CD4-positive, alpha-beta T cell (primary cell): Measurements from ENCODE around the gene TBR1. TPM values are rescaled to one million over a fixed set of nuclear protein-coding genes. Genes with fewer than 3 reads are reported as not detected.

Source experiments
- ATAC-seq: fragments of 200-7000 bp; cut with Tn5 transposase; one replicate; pipeline ENCODE4 v1.10.0; 2022; ENCODE audit warnings: mild to moderate bottlenecking; ENCODE audit not compliant: poor library complexity
- CTCF ChIA-PET: fragments of 350-600 bp; sonication (Branson Sonifier 250); formaldehyde crosslinking; loops from one replicate; lab custom pipeline; 2021; ENCODE audit warnings: antibody characterized with exemption, inconsistent platforms; lab: Charles Lee
- POLR2A ChIA-PET: fragments of 350-600 bp; sonication (Branson Sonifier 250); formaldehyde crosslinking; loops from one replicate; lab custom pipeline; 2021; ENCODE audit warnings: antibody characterized with exemption, inconsistent platforms; lab: Charles Lee
- DNase-seq, 14 experiments: peaks; one replicate each; pipeline ENCODE4 v3.0.0-alpha.2; 2013 to 2020; ENCODE audit warnings: mixed read lengths in 2 of 14
- H3K27ac ChIP-seq, 2 donors: one replicate each; pipeline versions ENCODE4 v1.5.1 to v1.7.0; 2013; ENCODE audit warnings: low read length in 2 of 2, low read depth in 1 of 2, mild to moderate bottlenecking in 1 of 2
- H3K27me3 ChIP-seq, 2 experiments: 1 replicate in 1 of 2; 2 replicates in 1 of 2; pipeline versions ENCODE4 v1.6.1 to v1.7.0; 2013; ENCODE audit warnings: low read length in 2 of 2, control low read depth in 1 of 2, mild to moderate bottlenecking in 1 of 2, moderate library complexity in 1 of 2; ENCODE audit not compliant: insufficient read depth in 2 of 2, control insufficient read depth in 1 of 2
- H3K36me3 ChIP-seq: one replicate; pipeline ENCODE4 v1.6.1; 2013; ENCODE audit warnings: low read length, control low read depth; ENCODE audit not compliant: insufficient read depth
- H3K4me1 ChIP-seq: one replicate; pipeline ENCODE4 v1.6.1; 2013; ENCODE audit warnings: low read length, control low read depth; ENCODE audit not compliant: insufficient read depth
- H3K4me3 ChIP-seq: one replicate; pipeline ENCODE4 v1.5.1; 2013; ENCODE audit warnings: mild to moderate bottlenecking, low read length, moderate library complexity
- H3K9me3 ChIP-seq, 2 experiments: 1 replicate in 1 of 2; 2 replicates in 1 of 2; pipeline versions ENCODE4 v1.6.1 to v1.7.0; 2013; ENCODE audit warnings: low read length in 2 of 2, mild to moderate bottlenecking in 2 of 2, control low read depth in 1 of 2, moderate library complexity in 1 of 2; ENCODE audit not compliant: control insufficient read depth in 1 of 2, insufficient read depth in 1 of 2
- H3K27ac Mint-ChIP-seq: one replicate; pipeline ENCODE4 v1.8.0; 2020; ENCODE audit warnings: mixed read lengths
- H3K27me3 Mint-ChIP-seq: one replicate; pipeline ENCODE4 v1.8.0; 2021; ENCODE audit warnings: mixed read lengths
- H3K36me3 Mint-ChIP-seq: one replicate; pipeline ENCODE4 v1.8.0; 2021; ENCODE audit warnings: low read depth, mixed read lengths
- H3K4me1 Mint-ChIP-seq: one replicate; pipeline ENCODE4 v1.8.0; 2021; ENCODE audit warnings: low read depth, mixed read lengths
- H3K4me3 Mint-ChIP-seq: one replicate; pipeline ENCODE4 v1.8.0; 2020; ENCODE audit warnings: mild to moderate bottlenecking, mixed read lengths
- H3K9me3 Mint-ChIP-seq: one replicate; pipeline ENCODE4 v1.8.0; 2020; ENCODE audit warnings: mixed read lengths
- intact Hi-C, 2 experiments: fragments of 100-400 bp; cut with DNase I in 1 of 2; cut with micrococcal nuclease in 1 of 2; formaldehyde crosslinking; loops; one replicate each; pipeline versions ENCODE4 v1.15.1 to v1.9.0; 2023 to 2025; cut with DNase I, micrococcal nuclease
- total RNA-seq, 174 experiments: library from RNA in 2 of 174; stranded (reverse) in 2 of 174; gene quantifications; one replicate each; pipeline ENCODE4 v1.2.3 and lab custom pipeline; 2021 to 2026
- TF ChIP-seq, protein P1 (sequence below): fragments of 200-600 bp; IDR thresholded peaks from one replicate; pipeline ENCODE4 v1.8.0; 2022; ENCODE audit warnings: antibody characterized with exemption, mild to moderate bottlenecking

Gene TBR1
- total RNA-seq, 2 experiments from 2014 or later = not detected

DNA sequence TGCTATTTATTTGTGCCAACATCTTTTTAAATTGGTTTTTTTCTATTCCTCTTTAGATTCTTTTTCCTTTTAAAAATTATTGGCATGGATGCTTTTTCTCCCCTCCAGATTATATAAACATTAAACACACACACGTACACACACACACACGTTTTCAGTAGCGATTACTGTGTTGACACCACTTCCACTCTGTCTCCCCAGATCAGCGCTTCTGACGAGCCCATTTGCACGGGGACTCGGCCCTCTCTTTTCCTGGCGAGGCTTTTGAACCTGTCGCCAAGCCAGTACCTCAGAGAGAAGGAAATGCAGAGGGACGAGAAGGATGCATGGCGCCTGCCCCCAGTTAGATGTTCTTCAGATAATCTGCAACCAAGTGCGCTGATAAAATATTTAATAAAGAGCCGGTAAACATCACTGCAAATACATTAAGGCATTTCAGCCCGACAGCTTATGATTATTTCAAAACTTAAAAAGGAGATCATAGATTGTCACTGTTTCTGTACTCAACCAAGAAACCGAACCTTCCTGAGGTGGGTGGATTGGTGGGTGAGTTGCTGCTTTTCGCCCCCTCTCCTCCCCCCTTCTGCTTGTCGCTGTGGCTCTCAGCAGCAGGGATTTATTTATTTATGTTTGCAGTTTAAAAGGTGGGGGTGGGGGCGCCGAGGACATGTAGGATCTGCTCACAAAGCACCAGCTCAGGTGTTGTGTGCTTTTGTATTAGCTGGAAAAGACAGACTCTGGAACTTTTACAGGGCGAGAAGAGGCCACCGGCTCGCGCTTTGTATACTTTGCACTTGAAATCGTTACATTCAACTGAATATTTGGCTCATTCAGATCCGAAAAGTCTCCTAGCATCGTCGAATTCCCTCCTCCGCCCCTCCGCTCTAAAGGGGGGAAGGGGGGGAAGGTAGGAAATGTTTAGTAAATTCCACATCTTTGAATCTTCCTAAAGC lies 787 bp upstream of the TBR1 start:
- ATAC-seq (peak; percentile 41), DNase-seq (peak in 3 of 14 experiments; percentile 13 to 26 (median 26))
- Histone ChIP-seq H3K27me3 (peaks cover 54 to 66% of the 10 kb centered on the region in 2 experiments), H3K4me1 (peaks cover 48% of the 10 kb centered on the region), H3K27ac (no peak overlapping the region), H3K9me3 (peaks cover 0 to 17% of the 10 kb centered on the region in 2 experiments), H3K4me3 (peak overlapping the region; percentile 27), H3K36me3 (no peaks in the 10 kb centered on the region)
- no peaks in the 10 kb centered on the region for H3K9me3 Mint-ChIP-seq
- peaks cover 7% of the 10 kb centered on the region for H3K36me3 Mint-ChIP-seq
- TF ChIP-seq, protein P1, sequence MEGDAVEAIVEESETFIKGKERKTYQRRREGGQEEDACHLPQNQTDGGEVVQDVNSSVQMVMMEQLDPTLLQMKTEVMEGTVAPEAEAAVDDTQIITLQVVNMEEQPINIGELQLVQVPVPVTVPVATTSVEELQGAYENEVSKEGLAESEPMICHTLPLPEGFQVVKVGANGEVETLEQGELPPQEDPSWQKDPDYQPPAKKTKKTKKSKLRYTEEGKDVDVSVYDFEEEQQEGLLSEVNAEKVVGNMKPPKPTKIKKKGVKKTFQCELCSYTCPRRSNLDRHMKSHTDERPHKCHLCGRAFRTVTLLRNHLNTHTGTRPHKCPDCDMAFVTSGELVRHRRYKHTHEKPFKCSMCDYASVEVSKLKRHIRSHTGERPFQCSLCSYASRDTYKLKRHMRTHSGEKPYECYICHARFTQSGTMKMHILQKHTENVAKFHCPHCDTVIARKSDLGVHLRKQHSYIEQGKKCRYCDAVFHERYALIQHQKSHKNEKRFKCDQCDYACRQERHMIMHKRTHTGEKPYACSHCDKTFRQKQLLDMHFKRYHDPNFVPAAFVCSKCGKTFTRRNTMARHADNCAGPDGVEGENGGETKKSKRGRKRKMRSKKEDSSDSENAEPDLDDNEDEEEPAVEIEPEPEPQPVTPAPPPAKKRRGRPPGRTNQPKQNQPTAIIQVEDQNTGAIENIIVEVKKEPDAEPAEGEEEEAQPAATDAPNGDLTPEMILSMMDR = no peak
- POLR2A ChIA-PET = interaction anchor here (1.5 kb wide), 1 partner anchor 10 kb away, joined by 6 read pairs; no protein-coding TSS in a partner anchor
- H3K4me1 Mint-ChIP-seq = peaks cover 52% of the 10 kb centered on the region
- H3K27ac Mint-ChIP-seq = no peak overlapping the region
- H3K27me3 Mint-ChIP-seq = peaks cover 68% of the 10 kb centered on the region
- intact Hi-C loops = loop anchor here in 1 of 2 experiments (5.0 kb wide), 1 partner anchor 278 kb away; no protein-coding TSS in a partner anchor
- CTCF ChIA-PET = interaction anchor here (0.6 kb wide), 1 partner anchor 105 kb away, joined by 4 read pairs; no protein-coding TSS in a partner anchor
- H3K4me3 Mint-ChIP-seq = peak overlapping the region; percentile 71

DNA sequence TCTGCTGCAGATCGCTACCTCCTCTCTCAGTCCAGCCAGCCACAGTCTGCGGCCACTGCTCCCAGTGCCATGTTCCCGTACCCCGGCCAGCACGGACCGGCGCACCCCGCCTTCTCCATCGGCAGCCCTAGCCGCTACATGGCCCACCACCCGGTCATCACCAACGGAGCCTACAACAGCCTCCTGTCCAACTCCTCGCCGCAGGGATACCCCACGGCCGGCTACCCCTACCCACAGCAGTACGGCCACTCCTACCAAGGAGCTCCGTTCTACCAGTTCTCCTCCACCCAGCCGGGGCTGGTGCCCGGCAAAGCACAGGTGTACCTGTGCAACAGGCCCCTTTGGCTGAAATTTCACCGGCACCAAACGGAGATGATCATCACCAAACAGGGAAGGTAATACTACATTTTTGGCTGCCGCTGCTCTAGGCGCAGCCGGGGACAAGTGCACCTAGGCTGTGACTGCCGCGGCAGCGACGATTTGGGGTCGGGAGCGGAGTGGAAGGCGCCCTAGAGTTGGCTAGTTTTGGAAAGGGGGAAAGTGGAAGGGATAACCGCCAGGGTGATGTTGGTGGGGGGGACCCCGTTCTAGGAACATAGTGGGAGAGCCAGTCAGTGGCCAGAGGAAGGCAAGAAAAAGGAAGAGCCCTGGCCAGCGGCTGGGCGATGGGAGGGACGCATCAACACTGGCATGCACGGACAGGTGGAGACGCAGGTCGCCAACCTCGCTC lies 776 bp downstream of the TBR1 start:
- H3K9me3 Mint-ChIP-seq = no peaks in the 10 kb centered on the region
- H3K27ac ChIP-seq = no peak overlapping the region
- peaks cover 48% of the 10 kb centered on the region for H3K4me1 ChIP-seq
- no peak overlapping the region for H3K27ac Mint-ChIP-seq
- peak in 3 of 14 experiments; percentile 4 to 12 (median 8) for DNase-seq
- H3K36me3 Mint-ChIP-seq = no peaks in the 10 kb centered on the region
- ChIA-PET CTCF (no interaction called here), POLR2A (interaction anchor here (1.5 kb wide), 1 partner anchor 8 kb away, joined by 6 read pairs; no protein-coding TSS in a partner anchor)
- peak overlapping the region; percentile 71 for H3K4me3 Mint-ChIP-seq
- H3K4me1 Mint-ChIP-seq = peaks cover 52% of the 10 kb centered on the region
- TF ChIP-seq, protein P1 = no peak
- H3K27me3 Mint-ChIP-seq = peaks cover 83% of the 10 kb centered on the region
- no peak overlapping the region for H3K4me3 ChIP-seq
- intact Hi-C loops = loop anchor here in 1 of 2 experiments (5.0 kb wide), 1 partner anchor 280 kb away; no protein-coding TSS in a partner anchor
- H3K36me3 ChIP-seq = no peaks in the 10 kb centered on the region
- peaks cover 0 to 20% of the 10 kb centered on the region in 2 experiments for H3K9me3 ChIP-seq
- H3K27me3 ChIP-seq = peaks cover 70 to 82% of the 10 kb centered on the region in 2 experiments
- ATAC-seq = no peak
